GM10266 (cell line): ENCODE measurements around the gene DPM2.

Source experiments
- DNase-seq: peaks from one replicate; pipeline ENCODE4 v3.0.0; 2012; ENCODE audit errors: extremely low spot score
- TF ChIP-seq, protein P1 (sequence below): IDR thresholded peaks from 2 replicates; pipeline ENCODE4 v1.5.1; 2012; ENCODE audit warnings: mild to moderate bottlenecking, low read depth; ENCODE audit not compliant: control insufficient read depth, insufficient read depth; ENCODE audit errors: missing control alignments

The DPM2 gene

DNA sequence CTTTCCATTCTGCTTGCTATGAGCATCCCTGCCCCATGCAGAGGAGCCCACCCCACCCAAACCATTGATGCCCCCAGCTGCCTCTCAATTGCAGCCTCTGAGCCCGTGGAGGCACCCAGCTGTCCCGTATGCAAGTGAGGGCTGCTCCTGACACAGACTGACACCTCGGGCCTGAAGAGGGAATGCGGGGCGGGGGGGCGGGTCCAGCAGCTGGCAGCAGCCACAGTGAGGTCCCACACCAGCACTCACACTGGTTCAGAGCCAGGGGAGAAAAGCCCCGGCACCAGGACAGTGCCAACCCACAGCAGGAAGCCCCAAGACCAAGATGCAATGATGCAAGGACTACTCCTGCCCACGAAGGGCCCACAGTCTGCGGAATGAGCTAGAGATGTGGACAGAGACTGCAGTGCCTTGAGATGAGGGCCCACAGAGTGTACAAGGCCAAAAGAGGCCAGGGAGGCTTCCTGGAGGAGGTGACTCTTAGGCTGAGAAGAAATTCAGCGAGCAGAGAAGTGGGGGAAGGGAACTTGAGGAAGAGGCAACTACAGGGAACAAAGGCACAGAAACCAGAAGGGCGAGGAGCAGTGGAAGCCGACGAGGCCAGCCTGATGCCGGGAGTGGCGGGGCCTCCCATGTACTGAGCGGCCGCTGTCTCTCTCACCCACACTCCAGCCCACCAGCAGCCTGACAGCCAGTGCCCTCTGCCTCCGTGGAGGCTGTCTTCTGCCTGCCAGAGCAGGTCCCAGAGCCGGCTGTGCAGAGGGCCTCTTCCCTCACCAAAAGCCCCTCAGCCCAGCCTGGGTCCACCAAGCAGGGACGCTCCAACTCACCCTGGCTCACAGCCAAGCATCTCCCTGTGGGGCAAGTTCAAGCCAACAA, 33.9 kb upstream of the DPM2 start:
- no peak for DNase-seq
- TF ChIP-seq, protein P1, sequence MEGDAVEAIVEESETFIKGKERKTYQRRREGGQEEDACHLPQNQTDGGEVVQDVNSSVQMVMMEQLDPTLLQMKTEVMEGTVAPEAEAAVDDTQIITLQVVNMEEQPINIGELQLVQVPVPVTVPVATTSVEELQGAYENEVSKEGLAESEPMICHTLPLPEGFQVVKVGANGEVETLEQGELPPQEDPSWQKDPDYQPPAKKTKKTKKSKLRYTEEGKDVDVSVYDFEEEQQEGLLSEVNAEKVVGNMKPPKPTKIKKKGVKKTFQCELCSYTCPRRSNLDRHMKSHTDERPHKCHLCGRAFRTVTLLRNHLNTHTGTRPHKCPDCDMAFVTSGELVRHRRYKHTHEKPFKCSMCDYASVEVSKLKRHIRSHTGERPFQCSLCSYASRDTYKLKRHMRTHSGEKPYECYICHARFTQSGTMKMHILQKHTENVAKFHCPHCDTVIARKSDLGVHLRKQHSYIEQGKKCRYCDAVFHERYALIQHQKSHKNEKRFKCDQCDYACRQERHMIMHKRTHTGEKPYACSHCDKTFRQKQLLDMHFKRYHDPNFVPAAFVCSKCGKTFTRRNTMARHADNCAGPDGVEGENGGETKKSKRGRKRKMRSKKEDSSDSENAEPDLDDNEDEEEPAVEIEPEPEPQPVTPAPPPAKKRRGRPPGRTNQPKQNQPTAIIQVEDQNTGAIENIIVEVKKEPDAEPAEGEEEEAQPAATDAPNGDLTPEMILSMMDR: no peak

DNA sequence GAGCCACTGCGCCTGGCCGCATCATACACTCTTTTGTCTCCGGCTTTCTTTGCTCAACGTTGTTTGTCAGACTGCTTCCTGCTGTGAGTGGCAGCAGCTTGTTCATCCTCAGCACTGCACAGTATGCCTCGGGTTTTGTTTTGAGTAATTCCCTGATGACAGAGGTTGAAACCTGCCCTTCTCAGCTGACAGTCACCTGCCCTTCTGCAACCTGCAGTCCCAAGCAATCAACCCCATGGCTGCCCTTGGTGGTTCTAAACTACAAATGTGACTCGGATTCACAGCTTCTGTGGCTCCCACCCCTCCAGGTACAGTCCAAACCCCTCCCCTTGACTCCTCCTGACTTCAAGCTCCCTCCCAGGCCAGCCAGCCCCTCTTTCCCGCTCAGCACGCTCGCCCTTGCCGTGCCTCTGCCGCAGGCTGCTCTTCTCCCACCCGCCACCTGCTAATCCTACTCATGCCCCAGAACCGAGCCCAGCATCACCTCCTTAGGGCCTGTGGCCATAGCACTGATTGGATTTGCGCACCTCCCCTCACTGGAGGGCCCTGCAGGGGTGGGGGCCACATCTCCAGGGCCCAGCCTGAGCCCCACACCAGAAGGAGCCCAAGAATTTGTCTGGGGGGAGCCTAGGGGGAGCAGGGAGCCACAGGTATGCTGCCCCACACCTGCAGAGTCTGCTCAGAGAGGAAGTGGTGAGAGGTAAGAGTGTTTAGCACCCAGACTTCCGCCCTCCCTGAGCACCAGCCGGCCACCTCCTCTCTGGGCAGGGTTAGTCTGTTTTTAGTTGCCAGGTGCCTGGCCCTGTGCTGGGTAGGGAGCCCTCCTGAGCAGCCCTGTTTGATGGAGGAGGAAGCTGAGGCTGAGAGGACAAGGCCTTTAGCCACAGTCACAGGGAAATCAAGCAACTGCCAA, 33.0 kb upstream of the DPM2 start:
- TF ChIP-seq, protein P1: no peak
- DNase-seq: peak; percentile 93

DNA sequence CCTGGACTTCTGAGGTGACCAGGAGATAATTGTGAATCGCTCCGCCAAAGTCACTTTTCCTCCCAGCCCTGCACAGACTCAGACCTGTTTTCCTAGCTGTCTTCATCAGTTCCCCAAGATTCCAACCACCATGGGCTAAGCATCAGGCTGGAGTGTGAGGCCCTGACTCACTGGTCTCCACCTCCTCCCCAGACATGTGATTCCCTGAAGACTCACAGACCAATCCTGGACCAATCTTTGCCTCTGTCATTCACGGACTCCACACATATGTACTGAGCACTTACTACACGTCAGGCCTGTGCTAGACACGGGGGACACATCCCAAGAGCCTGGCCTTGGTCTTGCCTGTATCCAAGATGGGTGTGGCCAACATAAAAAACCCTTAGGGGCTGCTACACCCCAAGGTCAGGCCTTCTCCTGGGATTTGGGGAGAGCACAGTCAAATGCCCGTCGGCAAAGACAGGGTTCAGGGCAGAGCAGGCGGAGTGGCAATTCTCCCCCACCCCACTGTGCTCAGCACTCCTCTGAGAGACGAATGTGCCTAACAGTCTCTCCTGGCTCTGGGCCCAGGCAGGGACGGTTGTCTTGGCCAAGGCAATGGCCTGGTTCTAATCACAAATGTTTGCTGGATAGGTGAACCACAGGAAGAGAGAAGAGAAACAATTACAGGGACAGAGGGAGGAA, 31.2 kb upstream of the DPM2 start:
- TF ChIP-seq, protein P1: no peak
- DNase-seq: no peak

DNA sequence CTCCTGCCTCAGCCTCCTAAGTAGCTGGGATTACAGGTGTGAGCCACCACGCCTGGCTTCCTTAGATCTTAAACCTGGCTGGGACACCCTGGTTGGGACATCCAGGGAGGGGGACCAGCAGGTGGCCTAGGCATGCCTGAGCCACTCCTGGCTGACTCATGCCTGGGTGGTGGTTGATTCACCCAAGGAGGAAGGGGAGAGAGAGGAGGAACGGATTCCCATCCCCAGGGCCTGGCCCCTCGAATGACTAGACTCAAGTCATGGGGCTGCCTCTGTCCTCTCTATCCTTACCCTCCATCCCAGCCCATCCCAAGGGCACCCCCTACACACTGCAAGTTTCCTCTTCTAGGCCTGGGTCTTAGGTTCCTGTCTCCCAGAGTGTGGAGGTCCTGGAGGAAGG, 30.4 kb upstream of the DPM2 start:
- no peak for DNase-seq

DNA sequence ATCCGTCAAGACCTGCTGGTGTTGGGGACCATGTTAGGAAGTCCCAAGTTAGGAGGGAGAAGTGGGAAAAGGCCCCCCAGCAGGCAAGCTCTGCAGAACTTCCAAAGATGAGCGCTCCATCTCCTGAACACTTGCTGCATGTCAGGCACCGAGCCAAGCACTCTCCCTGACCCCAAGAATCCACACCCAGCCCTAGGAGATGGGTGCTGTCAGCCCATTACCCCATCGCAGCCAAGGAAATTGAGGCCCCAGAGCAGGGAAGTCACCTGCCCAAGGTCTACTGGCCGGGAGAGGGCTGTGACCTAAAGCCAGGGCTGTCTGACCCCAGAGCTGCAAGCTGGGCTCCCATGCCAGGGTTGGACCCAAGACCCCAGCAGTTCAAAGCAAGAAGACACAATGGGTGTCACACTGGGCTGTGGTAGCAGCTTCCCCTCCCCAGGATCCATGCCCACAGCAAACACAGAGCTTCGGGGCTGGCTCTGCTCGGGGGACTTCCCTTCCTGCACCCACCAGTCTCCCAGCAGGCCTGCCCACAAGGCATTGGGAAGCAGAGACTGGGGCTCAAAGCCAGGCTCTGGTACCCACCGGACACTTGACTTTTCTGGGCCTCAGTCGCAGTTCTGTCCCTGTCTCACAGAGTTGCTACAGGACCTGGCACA, 29.6 kb upstream of the DPM2 start:
- DNase-seq: no peak
- TF ChIP-seq, protein P1: no peak

More for the DNA sequence above, 30.4 kb upstream of the DPM2 start:
- TF ChIP-seq, protein P1: no peak

DNA sequence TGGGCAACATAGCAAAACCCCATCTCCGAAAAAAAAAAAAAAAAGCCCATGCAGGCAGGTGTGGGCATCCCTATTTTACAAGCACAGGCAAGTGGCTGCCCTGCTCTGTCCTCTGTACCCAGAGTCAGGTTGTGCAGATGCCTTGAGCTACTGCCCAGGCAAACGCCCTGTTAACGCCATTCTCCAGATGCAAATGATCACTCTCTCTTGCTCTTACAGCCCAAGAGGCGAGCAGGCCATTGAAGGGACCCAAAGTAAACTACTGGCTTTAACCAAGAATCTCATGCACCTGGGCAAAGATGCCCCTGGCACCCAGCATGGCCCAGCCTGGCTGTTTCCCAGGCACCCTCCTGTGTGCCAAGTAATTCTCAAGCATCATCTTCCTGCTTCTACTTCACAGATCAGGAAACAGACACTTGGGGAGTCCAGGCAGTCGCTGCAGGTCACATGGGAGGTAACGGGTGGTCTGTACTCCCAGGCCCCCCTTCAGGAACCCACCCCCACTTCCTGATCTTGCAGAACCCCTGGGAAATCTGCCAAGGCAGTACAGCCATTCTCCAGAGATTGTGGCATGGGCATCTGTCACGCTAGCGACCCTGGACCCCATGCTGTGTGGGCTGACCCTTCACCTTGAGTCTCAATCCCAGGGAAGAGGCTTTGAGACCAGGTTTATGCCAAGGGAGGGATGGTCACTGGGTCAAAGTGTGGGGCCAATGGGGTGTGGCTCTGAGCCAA, 28.9 kb upstream of the DPM2 start:
- TF ChIP-seq, protein P1: no peak
- no peak for DNase-seq
